Activated CD4-positive, alpha-beta T cell treated with anti-CD3 and anti-CD28 coated beads, Interleukin-2, amount 50 U/mL, for 24 hours (primary cell): ENCODE results near the gene SNX27.
"Not testable (repeated sequence)": the region's sequence is repeated elsewhere in the genome, so short reads cannot be mapped to it uniquely, and the experiment has no call there.

Experiments used
- DNase-seq, 2 donors: peaks; one replicate each; pipeline ENCODE4 v3.0.0-alpha.2; 2020; ENCODE audit warnings: low read depth in 1 of 2, low spot score in 1 of 2

SNX27 gene

DNA sequence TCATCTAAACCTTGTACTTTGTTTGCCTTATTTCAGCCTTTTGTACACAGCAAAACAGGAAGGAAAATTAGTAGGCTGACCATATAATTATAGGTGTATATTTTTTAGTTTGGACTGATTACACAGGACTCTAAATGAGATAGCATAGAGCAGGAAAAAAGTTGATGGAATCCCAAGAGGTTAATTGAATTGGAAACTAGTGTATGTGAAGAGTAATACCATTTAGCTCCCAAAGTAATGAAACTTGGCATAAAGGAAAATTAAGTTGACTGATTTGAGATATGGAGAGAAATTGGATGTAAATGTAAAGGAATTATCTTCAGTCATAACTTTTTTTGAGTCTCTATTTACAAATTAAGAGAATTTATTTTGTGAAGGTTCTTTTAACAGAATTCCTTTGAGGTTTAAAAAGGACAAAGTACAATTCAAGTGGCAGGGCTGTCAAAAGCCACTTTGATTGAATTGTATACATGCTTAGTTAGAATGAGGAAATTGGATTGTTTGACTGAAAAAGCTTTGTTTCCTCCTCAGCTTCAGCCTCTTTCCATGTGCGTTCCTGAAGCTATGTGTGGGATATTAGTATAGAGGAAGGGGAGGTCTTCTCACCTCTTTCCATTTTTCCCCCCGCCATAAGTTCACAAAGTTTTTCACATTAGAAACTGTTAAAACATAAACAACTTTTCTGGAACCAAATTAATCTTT is 26.4 kb downstream of the SNX27 start:
- no peak for DNase-seq

DNA sequence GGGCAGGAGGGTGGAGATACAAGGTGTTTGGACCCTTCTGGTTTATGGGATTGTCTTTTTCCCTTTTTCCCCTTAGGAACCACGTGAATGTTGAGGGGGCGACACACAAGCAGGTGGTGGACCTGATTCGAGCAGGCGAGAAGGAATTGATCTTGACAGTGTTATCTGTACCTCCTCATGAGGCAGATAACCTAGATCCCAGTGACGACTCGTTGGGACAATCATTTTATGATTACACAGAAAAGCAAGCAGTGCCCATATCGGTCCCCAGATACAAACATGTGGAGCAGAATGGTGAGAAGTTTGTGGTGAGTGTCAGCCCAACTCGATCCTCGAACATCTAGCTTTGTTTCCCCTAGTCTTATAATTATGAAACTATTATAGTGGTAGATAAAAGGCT is 27.0 kb downstream of the SNX27 start:
- DNase-seq = no peak

DNA sequence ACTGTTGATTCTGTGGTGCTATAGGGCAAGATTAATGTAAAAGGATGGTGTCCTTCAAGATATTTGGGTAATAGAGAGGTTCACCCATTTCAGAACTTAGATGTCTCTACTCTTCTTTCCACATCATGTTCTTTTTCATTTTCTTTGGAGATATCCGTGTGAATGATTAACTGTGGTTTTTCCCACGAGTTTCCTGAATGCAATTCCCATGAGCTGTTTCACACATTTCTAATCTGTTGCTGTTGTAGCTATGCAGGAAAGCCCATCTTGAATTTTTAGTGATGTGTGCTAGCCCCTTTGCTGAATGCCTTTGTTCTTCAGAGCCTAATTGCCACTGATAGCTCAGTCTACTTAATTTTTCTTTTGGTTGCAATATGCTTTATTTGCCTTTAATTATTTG is 27.6 kb downstream of the SNX27 start:
- no peak for DNase-seq

DNA sequence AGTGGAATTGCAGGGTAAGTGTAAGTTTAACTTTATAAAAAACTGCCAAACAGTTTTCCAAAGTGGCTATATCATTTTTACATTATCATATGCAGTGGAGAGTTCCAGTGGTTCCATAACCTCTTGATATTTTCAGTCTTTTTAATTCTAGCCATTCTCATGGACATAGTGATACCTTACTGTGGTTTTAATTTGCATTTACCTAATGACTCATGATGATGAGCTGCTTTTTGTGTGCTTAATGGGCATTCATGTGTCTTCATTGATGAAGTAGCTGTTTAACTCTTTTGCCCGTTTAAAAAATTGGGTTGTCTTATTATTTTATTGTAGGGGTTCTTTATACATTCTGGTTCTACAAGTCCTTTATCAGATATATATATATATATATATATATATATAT is 29.4 kb downstream of the SNX27 start:
- no peak for DNase-seq

DNA sequence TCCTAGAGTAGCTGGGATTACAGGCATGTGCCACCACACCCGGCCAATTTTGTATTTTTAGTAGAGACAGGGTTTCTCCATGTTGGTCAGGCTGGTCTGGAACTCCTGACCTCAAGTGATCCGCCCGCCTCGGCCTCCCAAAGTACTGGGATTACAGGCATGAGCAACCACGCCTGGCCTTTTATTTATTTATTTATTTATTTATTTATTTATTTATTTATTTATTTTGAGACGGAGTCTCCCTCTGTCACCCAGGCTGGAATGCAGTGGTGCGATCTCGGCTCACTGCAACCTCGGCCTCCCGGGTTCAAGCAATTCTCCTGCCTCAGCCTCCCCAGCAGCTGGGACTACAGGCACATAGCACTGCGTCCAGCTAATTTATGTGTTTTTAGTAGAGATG is 31.2 kb downstream of the SNX27 start:
- DNase-seq = not testable (repeated sequence)

DNA sequence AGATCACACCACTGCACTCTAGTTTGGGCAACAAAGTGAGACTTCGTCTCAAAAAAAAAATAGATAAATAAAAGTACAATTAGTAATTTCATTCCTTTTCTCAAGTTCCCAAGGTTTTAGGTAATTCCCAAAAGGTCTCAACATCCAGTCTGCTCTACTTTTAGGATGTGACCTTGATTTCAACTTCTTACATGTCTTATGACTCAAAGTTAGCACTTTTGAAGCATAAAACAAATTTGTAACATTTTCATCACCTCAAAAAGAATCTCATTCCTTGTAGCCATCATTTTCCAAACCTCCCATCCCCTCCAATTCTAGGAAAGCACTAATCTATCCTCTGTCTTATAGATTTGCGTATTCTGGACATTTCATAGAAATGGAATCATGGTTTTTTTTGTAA is 32.2 kb downstream of the SNX27 start:
- no peak for DNase-seq

DNA sequence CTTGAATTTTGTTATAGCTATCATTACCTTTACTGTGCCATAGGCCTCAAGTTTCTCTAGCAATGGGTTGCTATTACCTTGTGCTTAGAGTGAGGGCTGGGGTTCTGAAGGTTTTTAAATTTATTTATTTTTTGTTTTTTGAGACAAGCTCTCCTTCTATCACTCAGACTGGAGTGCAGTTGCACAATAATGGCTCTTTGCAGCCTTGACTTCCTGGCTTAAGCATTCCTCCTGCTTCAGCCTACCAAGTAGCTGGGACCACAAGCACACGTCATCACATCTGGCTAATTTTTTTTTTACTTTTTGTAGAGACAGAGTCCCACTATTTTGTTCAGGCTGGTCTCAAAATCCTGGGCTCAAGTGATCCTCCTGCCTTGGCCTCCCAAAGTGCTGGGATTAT is 41.5 kb downstream of the SNX27 start:
- no peak for DNase-seq

DNA sequence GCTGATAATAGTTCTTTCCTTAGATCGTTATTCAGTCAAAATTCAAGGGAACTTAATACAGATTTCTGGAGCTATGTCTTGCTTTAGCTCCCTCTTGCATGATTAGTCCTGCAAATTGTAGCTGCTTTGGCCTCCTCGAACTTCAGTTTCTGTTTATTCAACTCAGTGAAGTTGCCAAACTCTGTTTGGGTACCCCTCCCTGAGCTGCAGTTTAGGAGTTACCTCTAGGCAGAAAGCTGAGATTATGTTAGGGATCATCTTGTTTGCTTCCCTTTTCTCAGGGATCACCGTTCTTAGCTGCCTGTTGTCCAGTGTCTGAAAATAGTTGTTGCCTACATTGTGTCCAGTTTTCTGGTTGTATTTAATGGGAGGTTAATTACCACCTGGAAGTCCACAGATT is 43.5 kb downstream of the SNX27 start:
- no peak for DNase-seq

DNA sequence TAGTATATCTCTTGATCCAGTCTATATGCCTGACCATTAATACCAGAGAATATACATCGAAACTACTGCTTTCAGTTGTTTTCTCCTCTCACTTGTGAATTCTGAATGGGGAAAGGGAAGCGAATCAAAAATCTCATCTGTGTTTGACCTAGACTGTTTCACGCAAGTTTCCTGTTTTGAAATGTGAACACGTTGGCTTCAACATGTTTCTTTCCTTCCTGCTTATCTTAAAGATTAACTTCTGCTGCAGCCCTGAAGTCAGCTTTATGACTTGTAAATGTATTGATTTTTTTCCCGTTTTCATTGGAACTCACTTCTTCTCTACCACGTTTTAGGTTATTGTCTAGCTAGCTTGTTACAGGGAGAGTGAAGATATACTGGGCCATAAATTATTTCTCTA is 49.9 kb downstream of the SNX27 start:
- no peak for DNase-seq

DNA sequence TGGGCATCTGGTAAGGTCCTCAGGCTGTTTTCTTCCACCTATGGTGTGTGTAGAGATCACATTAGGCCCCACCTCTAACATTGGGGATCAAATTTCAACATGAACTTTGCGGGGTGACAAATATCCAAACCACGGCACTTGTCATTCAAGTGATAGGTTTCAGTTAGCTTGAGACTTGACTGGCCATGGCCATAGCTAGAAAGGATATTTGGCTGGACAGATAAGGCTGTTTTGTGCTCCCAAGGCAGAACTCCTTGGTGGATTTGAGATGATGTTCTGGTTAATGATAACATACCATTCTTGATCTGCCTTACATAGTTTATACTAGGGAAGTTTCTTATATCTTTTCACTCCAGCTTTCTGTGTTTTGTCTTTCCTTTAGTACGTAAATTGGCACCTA is 56.2 kb downstream of the SNX27 start:
- DNase-seq = no peak

DNA sequence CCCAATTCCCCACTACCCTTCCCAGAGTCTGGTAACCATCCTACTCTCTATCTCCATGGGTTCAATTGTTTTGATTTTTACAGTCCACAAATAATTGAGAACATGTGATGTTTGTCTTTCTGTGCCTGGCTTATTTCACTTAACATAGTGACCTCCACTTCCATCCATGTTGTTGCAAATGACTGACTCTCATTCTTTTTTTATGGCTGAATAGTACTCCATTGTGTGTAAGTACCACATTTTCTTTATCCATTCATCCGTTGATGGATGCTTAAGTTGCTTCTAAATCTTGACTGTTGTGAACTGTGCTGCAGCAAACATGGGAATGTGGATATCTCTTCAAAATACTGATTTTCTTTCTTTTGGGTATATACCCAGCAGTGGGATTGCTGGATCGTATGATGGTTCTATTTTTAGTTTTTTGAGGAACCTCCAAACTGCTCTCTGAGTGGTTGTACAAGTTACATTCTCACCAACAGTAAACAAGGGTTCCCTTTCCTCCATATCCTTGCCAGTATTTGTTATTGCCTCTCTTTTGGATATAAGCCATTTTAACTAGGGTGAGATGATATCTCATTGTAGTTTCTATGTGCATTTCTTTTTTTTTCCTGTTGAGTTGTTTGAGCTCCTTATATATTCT is 58.3 kb downstream of the SNX27 start:
- not testable (repeated sequence) for DNase-seq

DNA sequence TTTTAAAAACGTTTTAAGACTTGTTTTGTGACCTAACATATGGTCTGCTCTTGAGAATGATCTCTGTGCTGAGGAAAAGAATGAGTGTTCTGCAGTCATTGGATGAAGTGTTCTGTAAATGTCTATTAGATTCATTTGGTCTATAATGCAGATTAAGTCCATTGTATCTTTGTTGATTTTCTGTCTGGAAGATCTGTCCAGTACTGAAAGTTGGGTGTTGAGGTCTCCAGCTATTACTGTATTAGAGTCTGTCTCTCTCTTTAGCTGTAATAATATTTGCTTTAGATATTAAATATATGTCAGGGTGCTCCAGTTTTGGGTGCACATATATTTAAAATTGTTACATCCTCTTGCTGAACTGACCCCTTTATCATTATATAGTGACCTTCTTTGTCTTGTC is 61.6 kb downstream of the SNX27 start:
- no peak for DNase-seq

DNA sequence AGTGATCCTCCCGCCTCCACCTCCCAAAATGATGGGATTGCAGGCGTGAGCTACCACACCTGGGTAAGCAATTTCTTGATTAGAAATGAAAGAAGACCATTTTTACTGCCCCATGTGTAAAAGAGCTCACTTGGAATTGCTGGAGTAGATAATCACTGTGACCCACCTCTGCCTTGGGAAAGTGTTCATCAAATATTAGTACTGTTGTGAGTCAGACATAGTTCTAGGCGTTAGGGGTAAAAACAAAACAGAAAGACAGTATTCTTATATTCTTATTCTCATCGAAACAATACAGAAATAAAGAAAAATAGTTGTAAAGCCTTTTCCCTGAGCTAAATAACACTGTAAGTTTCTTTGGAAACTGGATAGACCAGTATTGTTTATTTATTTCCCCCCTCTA is 68.5 kb downstream of the SNX27 start:
- no peak for DNase-seq

DNA sequence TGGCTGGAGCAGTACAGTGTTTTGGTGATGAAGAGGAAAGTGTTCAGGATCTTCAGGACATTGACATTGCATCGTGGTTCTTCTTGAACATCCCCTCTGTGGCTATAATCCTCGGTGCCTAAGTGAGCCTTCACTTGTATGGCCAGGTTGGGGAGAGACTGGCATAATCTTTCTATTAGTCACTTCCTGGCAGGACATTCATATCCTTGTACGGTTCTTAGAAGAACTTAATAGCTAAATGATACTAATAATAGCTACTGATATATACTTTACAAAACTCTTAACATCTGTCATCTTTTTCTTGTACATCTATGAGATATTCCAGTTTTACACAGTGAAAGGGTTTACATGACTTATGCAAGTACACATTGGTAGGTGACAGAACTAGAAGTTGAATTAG is 69.0 kb downstream of the SNX27 start:
- DNase-seq = no peak

DNA sequence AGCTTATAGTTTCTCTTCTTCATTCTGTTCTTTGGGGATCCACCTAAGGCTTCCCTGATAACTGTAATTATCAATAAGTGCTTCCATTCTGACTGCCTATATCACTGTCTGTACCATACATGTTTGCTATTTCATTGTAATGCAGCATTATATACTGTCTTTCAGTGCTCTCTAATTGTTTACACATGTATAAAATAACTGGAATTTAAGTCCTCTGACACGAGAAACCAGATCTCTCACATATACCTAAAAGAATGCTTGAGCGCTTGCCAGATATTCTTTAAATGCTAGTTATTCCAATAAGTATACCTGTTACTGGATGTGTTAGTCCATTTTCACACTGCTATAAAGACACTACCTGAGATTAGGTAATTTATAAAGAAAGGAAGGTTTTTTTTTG is 70.1 kb downstream of the SNX27 start:
- no peak for DNase-seq

DNA sequence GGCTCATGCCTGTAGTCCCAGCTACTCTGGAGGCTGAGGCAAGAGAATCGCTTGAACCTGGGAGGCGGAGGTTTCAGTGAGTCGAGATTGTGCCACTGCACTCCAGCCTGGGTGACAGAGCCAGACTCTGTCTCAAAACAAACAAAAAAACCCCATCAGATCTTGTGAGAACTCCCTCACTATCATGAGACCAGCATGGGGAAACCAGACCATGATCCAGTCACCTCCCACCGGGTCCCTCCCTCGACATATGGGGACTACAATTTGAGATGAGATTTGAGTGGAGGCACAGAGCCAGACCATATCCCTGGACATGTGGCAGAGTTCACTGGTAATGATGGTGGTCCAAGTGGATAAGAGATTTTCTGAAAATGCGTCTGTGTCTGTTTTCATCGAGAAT is 71.1 kb downstream of the SNX27 start:
- not testable (repeated sequence) for DNase-seq

DNA sequence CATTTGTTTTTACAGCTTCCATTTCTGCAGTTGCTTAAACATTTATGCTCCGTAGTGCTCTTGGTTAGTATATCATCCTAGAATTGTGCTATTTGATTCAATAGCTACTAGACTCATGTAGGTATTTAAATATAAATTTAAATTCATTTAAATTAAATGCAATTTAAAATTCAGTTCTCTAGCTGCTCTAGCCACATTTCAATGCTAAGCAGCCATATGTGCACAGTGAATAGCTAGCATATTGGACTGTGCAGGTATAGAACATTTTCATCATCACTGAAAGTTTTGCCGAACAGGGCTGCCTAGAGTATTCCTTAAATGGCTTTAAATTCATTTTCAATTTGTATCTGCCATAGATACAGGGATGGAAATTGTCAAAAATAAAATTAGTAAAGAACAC is 72.3 kb downstream of the SNX27 start:
- no peak for DNase-seq

DNA sequence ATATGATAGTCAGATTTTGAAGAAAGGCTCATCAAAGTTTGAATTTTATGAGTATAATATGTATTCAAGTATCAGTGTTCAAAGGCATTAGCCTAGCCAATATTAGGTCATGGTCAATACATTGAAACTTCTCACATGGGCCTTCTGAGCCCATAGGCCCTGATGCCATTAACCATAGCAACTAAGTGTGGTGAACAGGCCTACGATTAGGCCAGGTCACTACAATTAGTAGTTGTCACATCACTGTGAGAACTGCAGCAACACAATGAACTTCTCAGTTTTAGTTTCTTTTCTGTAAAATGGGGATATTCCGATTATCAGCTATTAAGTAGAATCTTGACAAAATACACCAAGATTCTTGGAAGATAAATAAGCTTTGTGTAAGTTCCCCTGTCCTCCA is 74.7 kb downstream of the SNX27 start:
- DNase-seq = no peak

DNA sequence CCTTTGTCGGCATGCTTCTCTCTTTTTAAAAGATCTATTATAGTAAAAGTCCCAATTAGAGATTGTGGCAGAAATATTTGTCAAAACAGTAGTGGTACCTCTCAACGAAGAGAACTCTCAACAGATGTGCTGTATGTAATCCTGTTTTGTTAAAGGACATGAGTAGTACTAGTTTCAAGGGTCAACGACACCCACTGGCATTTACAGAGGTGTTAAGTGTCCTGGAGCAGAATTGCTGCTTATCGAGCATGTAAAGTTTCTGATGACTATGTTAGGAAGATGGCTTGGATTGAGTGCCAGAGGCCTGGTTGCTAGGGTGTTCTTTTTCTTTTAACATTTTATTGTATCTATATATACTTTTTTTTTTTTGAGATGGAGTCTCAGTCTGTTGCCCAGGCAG is 77.6 kb downstream of the SNX27 start:
- no peak for DNase-seq

DNA sequence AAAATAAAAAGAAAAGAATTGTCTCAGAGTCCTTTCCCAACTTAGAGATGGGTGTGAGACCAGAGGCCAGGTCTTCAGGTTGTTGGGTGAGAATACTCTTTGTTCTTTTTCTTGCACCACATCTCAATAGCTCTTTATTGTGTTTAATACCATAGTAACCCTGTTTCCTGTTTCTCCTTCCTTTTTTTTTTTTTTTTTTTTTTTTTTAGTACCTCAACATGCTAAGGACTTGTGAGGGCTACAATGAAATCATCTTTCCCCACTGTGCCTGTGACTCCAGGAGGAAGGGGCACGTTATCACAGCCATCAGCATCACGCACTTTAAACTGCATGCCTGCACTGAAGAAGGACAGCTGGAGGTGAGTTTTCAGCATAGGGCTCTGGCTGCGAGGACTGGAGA is 80.4 kb downstream of the SNX27 start:
- no peak for DNase-seq

DNA sequence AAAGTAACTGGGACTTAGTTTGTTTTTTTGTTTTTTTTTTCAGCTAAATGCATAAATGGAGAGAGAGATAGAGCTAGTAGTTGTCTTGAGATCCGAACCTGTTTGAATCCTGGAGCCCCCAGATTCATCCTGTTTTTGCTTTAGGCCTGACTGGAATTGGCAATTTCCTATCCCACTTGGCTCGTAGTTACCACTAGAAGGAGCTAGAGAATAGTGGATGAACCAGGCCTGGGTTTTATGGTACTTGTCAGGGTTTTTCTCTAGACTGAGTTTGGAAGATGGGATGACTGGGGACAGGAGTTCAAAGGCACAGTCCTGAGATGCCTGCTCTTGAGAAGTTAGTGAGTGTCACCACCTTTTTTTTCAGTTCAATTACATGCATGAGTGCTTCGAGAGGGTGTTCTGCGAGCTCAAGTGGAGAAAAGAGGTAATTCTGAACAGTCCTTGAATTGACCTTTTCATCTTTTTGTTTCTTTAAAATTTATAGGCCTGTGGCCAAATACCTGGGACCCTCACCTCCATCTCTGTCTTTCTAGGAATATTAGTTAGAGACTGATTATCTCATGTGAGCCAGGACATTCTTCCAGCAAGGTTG is 81.3 kb downstream of the SNX27 start:
- no peak for DNase-seq

DNA sequence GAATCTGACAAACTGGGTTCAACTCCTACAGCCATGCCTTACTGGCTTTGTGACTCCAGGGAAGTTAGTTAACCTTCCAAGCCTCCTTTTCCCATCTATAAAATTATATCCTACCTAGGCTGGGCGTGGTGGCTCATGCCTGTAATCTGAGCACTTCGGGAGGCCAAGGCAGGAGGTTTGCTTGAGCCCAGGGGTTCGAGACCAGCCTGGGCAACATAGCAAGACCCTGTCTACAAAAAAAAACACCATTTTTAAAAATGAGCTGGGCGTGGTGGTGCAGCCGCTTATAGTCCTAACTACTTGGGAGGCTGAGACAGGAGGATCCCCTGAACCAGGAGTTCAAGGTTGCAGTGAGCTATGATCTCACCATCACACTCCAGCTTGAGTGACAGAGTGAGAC is 89.7 kb downstream of the SNX27 start:
- no peak for DNase-seq

DNA sequence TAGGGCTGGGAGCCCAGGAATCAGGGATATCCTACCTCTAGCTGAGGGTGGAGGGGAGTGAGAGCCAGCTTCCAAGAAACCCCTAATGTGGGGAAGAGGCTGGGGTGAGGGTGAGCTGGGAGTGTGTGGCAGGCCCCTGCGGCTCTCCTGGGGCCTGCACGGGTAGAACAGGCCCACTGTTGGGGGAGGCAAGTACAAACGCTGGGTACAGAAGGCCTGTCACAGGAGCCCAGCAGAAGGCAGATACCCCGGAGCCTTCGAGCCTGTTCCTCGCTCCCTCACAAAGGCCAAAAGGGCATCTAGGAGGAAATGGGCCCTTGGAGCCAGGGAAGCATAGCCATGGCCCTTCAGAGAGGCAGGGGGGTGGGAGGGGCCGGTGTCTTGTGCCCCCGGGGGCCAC is 91.1 kb downstream of the SNX27 start:
- no peak for DNase-seq
